ENCODE results near the gene EPG5.
"Not testable (repeated sequence)": the region's sequence is repeated elsewhere in the genome, so short reads cannot be mapped to it uniquely, and the experiment has no call there.

EPG5 gene

GRCh38 chr18:45978084-45978483 is 11.0 kb upstream of the EPG5 start:
- no peak for DNase-seq

GRCh38 chr18:45976974-45977373 is 9.8 kb upstream of the EPG5 start:
- DNase-seq: no peak

- DNase-seq: no peak
Observed at GRCh38 chr18:45976566-45976965, 9.4 kb upstream of the EPG5 start.

- peak; percentile 5 to 63 (median 46) for DNase-seq
Observed at GRCh38 chr18:45974088-45974536, 7.0 kb upstream of the EPG5 start.

- DNase-seq: not testable (repeated sequence)
Observed at GRCh38 chr18:45964913-45965312, 2.2 kb downstream of the EPG5 start.

- DNase-seq: peak in 2 of 6 experiments; percentile 1 to 10
Observed at GRCh38 chr18:45962866-45963265, 4.3 kb downstream of the EPG5 start.

GRCh38 chr18:45962461-45962860 is 4.7 kb downstream of the EPG5 start:
- peak in 2 of 6 experiments; percentile 2 to 9 for DNase-seq

- DNase-seq: not testable (repeated sequence)
Observed at GRCh38 chr18:45959484-45959883, 7.6 kb downstream of the EPG5 start.

- no peak for DNase-seq
Observed at GRCh38 chr18:45958730-45959129, 8.4 kb downstream of the EPG5 start.

- DNase-seq: no peak
Observed at GRCh38 chr18:45958027-45958426, 9.1 kb downstream of the EPG5 start.

GRCh38 chr18:45957100-45957499 is 10.0 kb downstream of the EPG5 start:
- no peak for DNase-seq

- DNase-seq: no peak
Observed at GRCh38 chr18:45954070-45954934, 12.8 kb downstream of the EPG5 start.

GRCh38 chr18:45951016-45951714 is 16.0 kb downstream of the EPG5 start:
- no peak for DNase-seq

GRCh38 chr18:45945669-45946068 is 21.5 kb downstream of the EPG5 start:
- DNase-seq: no peak

- no peak for DNase-seq
Observed at GRCh38 chr18:45940724-45941123, 26.4 kb downstream of the EPG5 start.

- DNase-seq: no peak
Observed at GRCh38 chr18:45939236-45939635, 27.9 kb downstream of the EPG5 start.

GRCh38 chr18:45938488-45938935 is 28.6 kb downstream of the EPG5 start:
- DNase-seq: no peak

- no peak for DNase-seq
Observed at GRCh38 chr18:45935591-45936335, 31.4 kb downstream of the EPG5 start.

- no peak for DNase-seq
Observed at GRCh38 chr18:45932708-45933107, 34.4 kb downstream of the EPG5 start.

- peak in 2 of 6 experiments; percentile 4 to 25 for DNase-seq
Observed at GRCh38 chr18:45930963-45931362, 36.2 kb downstream of the EPG5 start.

- DNase-seq: no peak
Observed at GRCh38 chr18:45926691-45927090, 40.4 kb downstream of the EPG5 start.

- no peak for DNase-seq
Observed at GRCh38 chr18:45926085-45926484, 41.0 kb downstream of the EPG5 start.

GRCh38 chr18:45923138-45923537 is 44.0 kb downstream of the EPG5 start:
- DNase-seq: no peak

Measured in stimulated activated naive CD4-positive, alpha-beta T cell (primary cell).